Peyer's patch (tissue), 4 donors: ENCODE measurements around the gene ABL1. TPM values are rescaled to one million over a fixed set of nuclear protein-coding genes. Genes with fewer than 3 reads are reported as not detected.

Experiments used
- DNase-seq, 3 donors: peaks; one replicate each; pipeline ENCODE4 v3.0.0-alpha.2; 2017 to 2019
- H3K27ac ChIP-seq, 4 donors: fragments of 200-600 bp; sonication (generic); one replicate each; pipeline ENCODE4 v1.5.1; 2016 to 2019
- H3K27me3 ChIP-seq, 2 donors: fragments of 200-600 bp; sonication (generic); one replicate each; pipeline ENCODE4 v1.5.1; 2019
- H3K36me3 ChIP-seq, 3 donors: fragments of 200-600 bp; sonication (generic); one replicate each; pipeline ENCODE4 v1.5.1; 2016 to 2019
- H3K4me1 ChIP-seq, 4 donors: fragments of 200-600 bp; sonication (generic); one replicate each; pipeline ENCODE4 v1.5.1; 2016 to 2019
- H3K4me3 ChIP-seq, 4 donors: fragments of 200-600 bp; sonication (generic); 1 replicate in 3 of 4; 2 replicates in 1 of 4; pipeline ENCODE4 v1.5.1; 2016 to 2019; ENCODE audit warnings: mild to moderate bottlenecking in 1 of 4
- H3K9me3 ChIP-seq, 4 donors: fragments of 200-600 bp; sonication (generic); one replicate each; pipeline ENCODE4 v1.5.1; 2016 to 2019; ENCODE audit warnings: mild to moderate bottlenecking in 1 of 4
- CTCF ChIP-seq, 6 experiments: fragments of 450-650 bp in 4 of 6; fragments of 200-600 bp in 2 of 6; sonication (generic) in 1 of 6; IDR thresholded peaks; one replicate each; pipeline ENCODE4 v1.5.1; 2017 to 2019; ENCODE audit warnings: antibody characterized with exemption in 6 of 6, mild to moderate bottlenecking in 3 of 6, moderate library complexity in 1 of 6
- POLR2A ChIP-seq, 2 donors: fragments of 450-650 bp; IDR thresholded peaks; one replicate each; pipeline ENCODE4 v1.5.1; 2017; ENCODE audit warnings: antibody characterized with exemption in 2 of 2, mild to moderate bottlenecking in 2 of 2, moderate library complexity in 2 of 2
- total RNA-seq, 4 donors: library from RNA; depleted of rRNA; stranded (reverse); fragments of >200 nt; gene quantifications; one replicate each; pipeline ENCODE4 v1.1.0, GENCODE V29; 2016

The ABL1 gene
- total RNA-seq, 4 donors from 2014 or later: 43.6 to 85.8 (median 67.4) TPM

DNA sequence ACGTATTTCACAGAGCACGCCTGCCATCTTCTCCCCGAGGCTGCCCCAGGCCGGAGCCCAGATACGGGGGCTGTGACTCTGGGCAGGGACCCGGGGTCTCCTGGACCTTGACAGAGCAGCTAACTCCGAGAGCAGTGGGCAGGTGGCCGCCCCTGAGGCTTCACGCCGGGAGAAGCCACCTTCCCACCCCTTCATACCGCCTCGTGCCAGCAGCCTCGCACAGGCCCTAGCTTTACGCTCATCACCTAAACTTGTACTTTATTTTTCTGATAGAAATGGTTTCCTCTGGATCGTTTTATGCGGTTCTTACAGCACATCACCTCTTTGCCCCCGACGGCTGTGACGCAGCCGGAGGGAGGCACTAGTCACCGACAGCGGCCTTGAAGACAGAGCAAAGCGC, 51.9 kb downstream of the ABL1 start:
- no peak overlapping the region for H3K27ac ChIP-seq
- no peaks in the 10 kb centered on the region for H3K27me3 ChIP-seq
- TF ChIP-seq POLR2A (IDR thresholded peaks at IDR 0.05): no peak
- TF ChIP-seq CTCF (IDR thresholded peaks at IDR 0.05): no peak
- H3K4me3 ChIP-seq: no peak overlapping the region
- no peaks in the 10 kb centered on the region for H3K9me3 ChIP-seq
- no peak for DNase-seq
- H3K36me3 ChIP-seq: peaks cover 0 to 94% (median 0%) of the 10 kb centered on the region in 3 donors
- H3K4me1 ChIP-seq: no peaks in the 10 kb centered on the region

- DNase-seq: no peak
- H3K36me3 ChIP-seq: peaks cover 0 to 88% (median 0%) of the 10 kb centered on the region in 3 donors
- H3K4me1 ChIP-seq: no peaks in the 10 kb centered on the region
- no peaks in the 10 kb centered on the region for H3K9me3 ChIP-seq
- no peaks in the 10 kb centered on the region for H3K27me3 ChIP-seq
- H3K4me3 ChIP-seq: no peak overlapping the region
- no peak overlapping the region for H3K27ac ChIP-seq
- no peak for TF ChIP-seq CTCF (IDR thresholded peaks at IDR 0.05)
Measured at GRCh38 chr9:130887494-130888144, 52.6 kb downstream of the ABL1 start.

DNA sequence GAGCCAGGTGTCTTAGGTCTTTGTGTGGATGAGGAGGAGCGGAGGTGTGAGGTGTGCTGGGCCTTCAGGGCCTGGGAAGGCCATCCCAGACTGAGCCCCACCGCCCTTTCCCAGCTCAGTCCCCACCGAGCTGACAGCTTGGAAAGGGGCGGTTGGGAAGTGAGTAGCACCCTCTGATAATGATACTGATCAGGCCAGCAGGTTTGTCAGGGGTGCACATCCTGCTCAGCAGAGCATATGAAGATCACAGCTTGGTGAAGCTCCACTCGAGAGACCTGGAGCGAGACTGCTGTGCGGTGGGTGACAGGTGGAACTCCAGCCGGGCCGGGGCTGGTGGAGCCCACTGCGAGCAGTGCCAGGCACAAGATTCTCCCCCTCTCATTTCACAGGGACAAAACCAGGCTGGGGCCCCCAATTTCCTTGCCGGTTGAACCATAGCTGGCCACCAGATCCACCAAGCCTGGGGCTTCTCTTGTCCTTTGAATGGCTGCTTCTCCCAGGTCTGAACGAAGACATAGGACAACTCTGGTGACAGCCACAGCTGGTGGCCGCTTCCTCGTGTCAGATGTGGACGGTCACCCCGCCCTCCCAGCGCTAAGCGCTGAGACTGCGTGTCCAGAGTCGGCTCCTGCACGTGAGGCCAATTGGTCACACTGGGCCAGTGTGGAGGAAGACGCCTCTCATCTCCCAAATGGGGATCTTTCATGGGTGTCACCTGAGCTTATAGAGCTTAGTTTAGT, 53.3 kb downstream of the ABL1 start:
- H3K4me3 ChIP-seq: no peak overlapping the region
- DNase-seq: no peak
- no peaks in the 10 kb centered on the region for H3K4me1 ChIP-seq
- peaks cover 0 to 81% (median 0%) of the 10 kb centered on the region in 3 donors for H3K36me3 ChIP-seq
- H3K27ac ChIP-seq: no peak overlapping the region
- TF ChIP-seq CTCF (IDR thresholded peaks at IDR 0.05) (no peak), POLR2A (IDR thresholded peaks at IDR 0.05) (no peak)
- H3K27me3 ChIP-seq: no peaks in the 10 kb centered on the region
- no peaks in the 10 kb centered on the region for H3K9me3 ChIP-seq

GRCh38 chr9:130890124-130890523, 55.1 kb downstream of the ABL1 start:
- Histone ChIP-seq H3K36me3 (peaks cover 0 to 63% (median 0%) of the 10 kb centered on the region in 3 donors), H3K4me1 (no peaks in the 10 kb centered on the region), H3K27ac (no peak overlapping the region), H3K4me3 (no peak overlapping the region), H3K27me3 (no peaks in the 10 kb centered on the region), H3K9me3 (no peaks in the 10 kb centered on the region)
- DNase-seq: no peak
- TF ChIP-seq POLR2A (IDR thresholded peaks at IDR 0.05) (no peak), CTCF (IDR thresholded peaks at IDR 0.05) (no peak)

- H3K4me3 ChIP-seq: no peak overlapping the region
- TF ChIP-seq CTCF (IDR thresholded peaks at IDR 0.05) (no peak), POLR2A (IDR thresholded peaks at IDR 0.05) (no peak)
- no peaks in the 10 kb centered on the region for H3K27me3 ChIP-seq
- H3K36me3 ChIP-seq: peaks cover 0 to 53% (median 0%) of the 10 kb centered on the region in 3 donors
- H3K27ac ChIP-seq: no peak overlapping the region
- no peaks in the 10 kb centered on the region for H3K4me1 ChIP-seq
- no peak for DNase-seq
- no peaks in the 10 kb centered on the region for H3K9me3 ChIP-seq
Measured at GRCh38 chr9:130890870-130891687, 56.0 kb downstream of the ABL1 start.
